HTR-8/SVneo (cell line): ENCODE data around the gene CDK6.

Source experiments
- DNase-seq: peaks from one replicate; pipeline ENCODE4 v3.0.0; 2011; ENCODE audit warnings: low spot score, mixed read lengths; ENCODE audit not compliant: insufficient read length
- FAIRE-seq: peaks from 2 replicates; lab custom pipeline; 2011; peaks lifted over from hg19 to GRCh38; lab: Jason Lieb, UNC

CDK6 gene

DNA sequence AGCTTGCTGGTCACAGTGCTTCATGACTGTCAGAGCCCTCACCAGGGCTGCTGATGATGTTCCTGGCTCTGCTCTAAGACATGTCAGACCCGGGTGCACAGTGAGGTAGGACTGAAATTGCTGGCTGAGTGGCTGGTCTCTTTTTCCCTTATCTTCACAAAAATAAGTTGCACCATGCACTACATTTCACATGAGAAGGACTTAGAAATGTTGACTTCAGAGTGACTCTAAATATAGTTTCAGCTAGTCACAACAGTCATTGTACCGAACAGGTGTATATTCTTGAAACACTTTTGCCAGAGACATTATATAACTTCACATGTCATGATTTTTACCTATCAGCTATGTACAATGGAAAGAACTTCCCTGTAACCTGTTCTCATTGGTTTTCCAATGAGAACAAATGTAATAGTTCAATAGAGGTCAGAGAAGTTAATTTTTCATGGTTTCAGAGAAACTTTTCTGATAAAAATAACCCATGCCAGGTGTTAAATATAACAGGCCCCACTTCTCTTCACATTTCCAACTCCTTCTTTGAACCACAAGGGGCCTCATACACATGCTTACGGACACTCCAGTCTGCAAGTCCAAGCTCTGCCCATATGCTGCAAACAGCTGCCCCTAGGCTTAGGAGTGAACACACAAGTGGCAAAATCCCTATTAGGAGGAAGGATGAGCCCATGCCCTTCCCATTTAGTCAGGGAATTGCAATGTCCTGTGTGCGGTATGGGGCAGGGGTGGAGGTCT lies 115.6 kb downstream of the CDK6 start:
- FAIRE-seq (no peak), DNase-seq (no peak)

DNA sequence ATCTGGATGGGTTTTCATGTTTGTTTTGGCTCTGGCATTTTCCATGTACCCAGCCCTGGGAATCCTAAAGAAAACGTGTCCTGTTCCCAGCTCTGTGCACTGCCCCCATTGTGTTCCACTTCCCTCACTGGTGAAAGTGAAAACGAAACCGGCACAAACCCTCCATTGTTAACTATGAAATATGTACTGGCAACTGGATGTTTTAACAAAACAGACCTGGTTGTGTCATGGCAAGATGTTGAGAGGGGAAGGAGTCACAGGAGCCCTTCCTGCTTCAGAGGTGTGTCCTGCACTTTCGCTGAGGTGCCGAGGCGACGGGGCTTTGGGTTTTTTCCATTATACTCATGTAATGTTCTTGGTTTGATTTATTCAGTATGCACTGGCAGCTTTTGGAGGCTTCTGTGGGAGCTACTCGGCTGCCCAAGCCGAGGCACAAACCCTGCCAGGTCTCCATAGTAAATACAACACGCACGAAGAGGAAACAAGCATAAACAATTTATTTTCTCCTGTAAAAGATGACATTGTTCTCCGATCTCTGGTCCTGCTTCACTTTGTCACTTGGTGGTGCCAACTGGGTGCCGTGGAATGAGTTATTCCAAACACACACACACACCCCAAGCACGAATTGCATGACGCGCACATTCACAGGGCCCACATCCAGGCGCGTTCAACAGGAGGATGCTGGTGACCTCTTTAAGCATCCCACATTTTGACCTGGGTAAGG lies 118.2 kb downstream of the CDK6 start:
- FAIRE-seq, result no peak
- no peak for DNase-seq

DNA sequence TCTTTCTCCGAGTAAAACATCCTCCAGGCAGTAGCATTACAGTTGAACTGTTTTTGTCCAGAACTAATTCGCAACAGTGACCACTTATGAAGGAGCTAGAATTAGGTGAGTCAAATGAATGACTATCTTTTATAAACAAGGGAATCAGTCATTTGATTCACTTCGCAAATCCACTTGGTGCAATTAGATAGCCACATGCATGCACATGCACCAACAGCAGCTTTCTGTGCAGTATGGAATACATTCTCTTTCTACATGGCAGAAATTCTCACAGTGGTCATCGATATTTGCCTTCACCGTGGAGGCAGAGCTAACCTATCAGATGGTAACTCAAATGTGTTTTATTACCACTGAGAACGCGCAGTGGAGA lies 118.8 kb downstream of the CDK6 start:
- FAIRE-seq (no peak), DNase-seq (no peak)

DNA sequence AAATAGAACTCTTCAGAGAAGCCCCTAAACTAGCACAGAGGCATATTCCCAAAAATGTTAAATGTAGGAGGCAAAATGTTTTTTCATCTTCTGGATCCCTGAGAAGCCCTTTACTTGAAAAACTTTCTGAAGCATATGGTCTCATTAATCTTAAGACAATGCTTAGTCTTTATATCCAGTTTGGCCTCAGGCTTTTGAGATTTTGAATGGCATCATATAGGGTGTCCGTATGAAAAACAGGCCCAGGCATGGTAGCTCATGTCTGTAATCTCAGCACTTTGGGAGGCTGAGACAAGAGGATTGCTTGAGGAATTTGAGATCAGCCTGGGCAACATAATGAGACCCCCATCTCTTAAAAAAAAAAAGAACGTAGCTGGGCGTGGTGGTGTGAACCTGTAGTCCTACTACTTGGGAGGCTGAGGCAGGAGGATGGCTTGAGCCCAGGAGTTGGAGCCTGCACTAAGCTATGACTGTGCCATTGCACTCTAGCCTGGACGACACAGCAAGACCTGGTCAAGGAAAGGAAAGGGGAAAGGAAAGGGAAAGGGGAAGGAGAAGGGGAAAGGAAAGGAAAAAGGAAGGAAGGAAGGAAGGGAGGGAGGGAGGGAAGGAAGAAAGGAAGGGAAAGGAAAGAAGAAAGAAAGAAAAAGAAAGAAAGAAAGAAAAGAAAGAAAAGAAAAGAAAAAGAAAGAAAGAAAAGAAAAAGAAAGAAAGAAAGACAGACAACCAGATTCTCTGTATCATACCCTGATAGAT lies 119.4 kb downstream of the CDK6 start:
- DNase-seq (no peak), FAIRE-seq (no peak)

DNA sequence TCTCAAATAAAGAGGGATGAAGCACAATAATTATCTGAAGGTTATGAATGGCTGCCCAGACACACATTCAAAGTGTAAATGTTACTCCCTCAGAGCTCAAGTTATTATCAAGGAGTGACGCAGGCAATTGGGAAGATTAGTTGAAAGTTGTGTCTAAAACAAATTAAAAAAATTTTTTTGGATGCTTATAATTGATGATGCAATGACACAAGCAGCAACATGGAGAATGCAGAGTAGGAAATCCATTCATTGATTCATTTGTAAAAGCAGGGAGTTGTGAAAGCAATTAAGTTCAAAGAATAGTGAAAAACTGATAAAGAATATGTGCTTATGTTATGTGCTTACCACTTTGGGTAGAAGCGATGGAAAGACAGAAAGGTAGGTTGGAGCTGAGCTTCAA lies 120.4 kb downstream of the CDK6 start:
- FAIRE-seq (no peak), DNase-seq (no peak)

DNA sequence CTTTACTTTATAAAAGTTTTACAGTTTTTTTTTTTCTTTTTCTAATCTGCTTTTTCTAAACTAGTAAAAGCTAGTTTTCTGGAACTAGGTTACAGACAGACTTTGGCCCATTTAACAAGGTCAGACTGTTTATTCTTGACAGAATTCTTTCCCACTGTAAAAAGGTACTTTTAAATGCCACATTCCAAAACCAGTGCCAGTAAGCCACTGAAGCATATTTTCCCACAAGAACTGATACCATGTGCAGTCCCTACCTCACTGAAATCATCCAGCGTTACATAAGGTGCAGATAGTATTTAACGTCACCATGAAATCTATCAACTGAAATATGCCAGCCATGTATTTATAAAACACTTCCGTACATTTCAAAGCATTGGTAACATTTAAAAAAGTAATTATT lies 121.6 kb downstream of the CDK6 start:
- DNase-seq (no peak), FAIRE-seq (no peak)

DNA sequence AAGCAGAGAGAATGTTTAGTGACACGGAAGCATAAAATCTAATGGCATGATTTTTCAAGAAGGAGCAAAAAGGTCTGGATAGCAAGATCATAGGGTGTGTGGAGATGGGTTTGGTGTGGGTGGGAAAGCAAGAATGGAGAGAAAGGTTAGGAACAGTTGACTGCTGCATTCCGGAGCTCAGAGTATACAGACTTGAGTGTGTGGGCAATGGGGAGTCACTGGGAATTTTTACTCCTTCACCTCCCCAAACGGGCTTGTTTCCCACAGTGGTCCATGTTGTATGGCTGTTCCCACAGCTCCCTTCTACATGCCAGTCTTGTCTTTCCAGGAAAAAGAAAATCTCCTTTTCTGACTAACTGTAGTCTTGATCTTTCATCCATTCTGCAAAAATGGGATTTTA lies 122.1 kb downstream of the CDK6 start:
- FAIRE-seq (no peak), DNase-seq (no peak)

DNA sequence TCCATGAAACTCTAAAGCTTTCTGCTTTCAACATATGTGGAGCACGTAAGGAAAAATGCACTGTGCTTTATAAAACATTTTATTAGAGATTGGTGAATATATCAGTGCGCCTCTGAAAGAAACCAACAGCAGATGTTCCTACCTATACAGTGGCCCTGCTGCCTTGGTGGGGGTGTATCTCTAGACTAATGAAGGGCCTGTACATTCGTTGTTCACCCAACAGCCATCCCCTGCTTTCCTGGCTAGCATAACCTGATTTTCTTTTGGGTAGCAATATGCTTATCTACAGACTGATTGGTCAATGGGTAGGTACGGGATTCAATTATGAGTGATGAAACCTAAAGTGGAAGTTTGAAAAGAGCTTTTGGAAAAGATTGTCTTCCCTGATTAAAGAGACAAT lies 126.5 kb downstream of the CDK6 start:
- FAIRE-seq, result no peak
- DNase-seq, result no peak

DNA sequence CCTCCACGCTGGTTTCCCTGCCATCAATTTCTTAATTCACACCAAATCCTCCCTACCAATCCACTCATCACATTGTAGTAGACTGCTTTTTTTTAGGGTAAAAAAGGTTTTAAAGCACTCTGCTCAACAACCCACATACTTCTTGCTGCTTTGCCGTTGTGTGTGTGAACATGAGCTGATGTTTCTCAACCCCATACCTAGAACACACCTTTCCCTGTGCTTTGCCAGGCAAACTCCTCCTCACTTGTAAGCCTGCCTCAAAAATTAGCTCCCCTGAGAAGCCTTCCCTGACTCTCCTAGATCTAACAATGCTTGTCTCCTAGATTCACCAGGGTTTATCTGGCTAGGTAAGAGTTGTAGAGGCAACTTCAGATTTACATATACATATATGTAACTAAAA lies 127.2 kb downstream of the CDK6 start:
- FAIRE-seq (no peak), DNase-seq (no peak)

DNA sequence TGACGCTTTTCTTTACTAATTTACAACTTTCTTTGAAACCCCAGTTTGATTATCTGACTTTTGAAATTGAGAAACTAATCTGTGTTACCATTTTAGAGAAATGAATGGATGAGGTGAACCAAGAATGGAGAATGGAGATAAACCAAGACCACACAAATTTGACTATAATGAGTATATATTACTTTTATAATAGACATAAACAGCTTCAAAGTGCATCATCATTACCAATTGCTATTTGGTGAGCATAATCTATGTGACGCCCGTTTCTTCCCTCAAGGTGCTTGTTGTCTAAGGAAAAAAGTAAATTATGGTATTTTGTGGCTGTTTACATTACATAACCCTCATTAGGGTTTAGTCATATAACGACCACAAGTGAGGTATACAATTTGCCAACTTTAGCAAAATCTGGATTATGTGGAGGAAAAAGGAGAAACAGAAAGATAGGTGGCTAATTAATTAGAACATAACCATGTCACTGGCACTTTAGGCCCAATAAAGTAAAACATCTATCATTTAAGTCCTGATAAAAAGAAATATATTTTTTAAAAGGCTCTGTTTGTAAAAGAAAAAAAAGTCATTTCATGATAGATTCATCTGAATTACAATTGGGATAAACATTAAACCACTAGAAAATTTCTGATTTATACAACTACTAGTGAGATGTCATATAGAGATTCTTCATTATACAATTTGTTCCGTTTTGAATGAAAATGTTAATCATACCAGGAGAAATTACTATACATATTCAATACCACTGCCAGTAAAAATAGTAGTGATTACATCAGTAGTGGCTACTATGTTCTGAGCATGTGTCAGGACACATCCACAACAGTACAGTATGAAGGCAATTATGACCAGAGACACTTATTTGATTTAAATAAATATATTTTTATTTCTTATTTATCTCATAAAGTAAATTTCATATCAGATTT lies 128.0 kb downstream of the CDK6 start:
- FAIRE-seq (no peak), DNase-seq (no peak)

DNA sequence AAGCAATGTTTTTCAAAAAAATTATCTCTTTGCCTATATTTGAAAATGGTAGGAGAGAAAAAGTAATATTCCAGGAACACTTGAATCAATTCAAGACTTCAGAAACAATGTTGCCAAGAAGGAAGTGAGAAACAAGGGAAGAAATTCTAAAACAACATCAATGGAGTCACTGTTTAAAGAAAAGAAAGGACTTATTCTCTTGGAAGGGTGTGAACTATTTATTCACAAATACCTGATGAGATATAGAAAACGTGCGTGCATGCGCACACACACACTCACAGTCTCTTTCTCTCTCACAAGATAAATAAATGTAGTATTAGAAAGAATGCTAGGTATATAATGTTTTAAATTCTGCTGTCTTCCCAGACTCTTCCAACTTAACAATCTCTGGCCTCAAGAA lies 128.9 kb downstream of the CDK6 start:
- DNase-seq (no peak), FAIRE-seq (no peak)

DNA sequence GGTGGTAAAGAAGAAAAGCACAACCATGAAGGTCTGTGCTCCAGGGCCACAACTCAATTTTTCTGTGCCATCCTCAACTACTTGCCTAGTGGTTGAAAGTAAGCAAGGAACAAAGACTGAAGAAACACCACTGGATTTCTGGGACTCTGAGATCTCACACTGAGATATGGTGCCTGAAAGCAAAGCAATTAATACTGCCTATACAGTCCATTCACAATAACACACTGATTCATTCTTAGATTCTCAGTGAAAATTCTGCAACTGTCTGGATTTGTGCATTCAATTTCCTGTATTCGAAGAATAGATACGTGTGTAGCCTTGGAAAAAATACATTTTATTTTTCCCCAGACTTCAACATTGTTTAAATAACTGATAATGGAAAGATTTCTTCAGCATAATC lies 129.8 kb downstream of the CDK6 start:
- no peak for FAIRE-seq

DNA sequence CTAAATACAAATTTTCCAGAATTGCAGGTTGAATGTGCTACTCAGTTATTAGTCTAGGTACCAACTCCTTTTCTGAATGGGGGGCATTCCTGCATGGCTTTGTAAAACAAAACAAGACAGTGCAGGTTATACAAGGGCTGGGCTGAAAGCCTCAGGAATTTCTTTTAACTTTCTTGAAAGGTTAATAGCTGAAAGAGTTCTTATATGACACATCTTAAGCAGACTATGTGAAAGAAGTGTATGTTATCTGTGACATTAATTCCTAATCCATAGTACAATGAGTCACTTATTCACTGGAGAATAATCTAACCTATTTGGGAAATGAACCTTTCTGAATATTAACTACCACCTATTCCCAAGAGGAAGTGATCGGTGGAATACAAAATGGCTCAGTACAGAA lies 130.5 kb downstream of the CDK6 start:
- DNase-seq (no peak), FAIRE-seq (no peak)

More for the DNA sequence above, 129.8 kb downstream of the CDK6 start:
- DNase-seq, result no peak

DNA sequence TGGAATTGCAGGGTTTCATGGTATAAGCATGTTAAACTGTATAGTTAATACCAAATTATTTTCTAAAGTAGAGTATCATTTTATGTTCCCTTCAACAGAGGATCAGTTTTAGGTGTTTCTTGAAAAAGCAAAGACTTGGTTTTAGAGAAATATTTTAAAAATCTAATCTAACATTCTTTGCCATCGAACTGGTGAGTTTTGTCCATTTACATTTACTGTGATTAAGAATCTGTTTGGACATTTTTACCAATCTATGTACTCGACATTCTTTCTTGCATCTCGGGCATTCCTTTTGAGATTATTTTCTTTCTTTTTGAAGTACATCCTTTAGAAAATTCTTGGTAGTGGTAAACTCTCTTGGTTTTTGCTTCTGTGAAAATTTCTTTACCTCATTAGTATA lies 131.5 kb downstream of the CDK6 start:
- DNase-seq, result no peak
- FAIRE-seq, result no peak

DNA sequence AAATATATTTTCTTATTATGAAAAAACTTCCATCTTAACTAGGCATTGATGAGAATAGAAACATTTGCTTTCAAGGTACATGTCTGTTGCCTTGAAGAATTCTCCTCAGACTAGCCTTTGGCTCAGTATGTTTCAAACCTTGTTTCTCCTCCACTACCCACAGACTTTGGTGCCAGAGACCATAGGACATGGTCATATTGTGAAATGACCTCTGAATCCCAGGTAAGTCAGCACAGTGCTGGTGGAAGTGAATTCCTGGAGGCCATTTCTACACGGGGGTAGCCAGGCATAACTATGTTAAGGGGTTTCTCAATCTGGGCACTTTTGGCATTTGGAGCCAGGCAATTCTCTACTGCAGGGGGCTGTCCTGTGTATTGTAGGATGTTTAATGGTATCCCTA lies 133.8 kb downstream of the CDK6 start:
- DNase-seq (no peak), FAIRE-seq (no peak)

DNA sequence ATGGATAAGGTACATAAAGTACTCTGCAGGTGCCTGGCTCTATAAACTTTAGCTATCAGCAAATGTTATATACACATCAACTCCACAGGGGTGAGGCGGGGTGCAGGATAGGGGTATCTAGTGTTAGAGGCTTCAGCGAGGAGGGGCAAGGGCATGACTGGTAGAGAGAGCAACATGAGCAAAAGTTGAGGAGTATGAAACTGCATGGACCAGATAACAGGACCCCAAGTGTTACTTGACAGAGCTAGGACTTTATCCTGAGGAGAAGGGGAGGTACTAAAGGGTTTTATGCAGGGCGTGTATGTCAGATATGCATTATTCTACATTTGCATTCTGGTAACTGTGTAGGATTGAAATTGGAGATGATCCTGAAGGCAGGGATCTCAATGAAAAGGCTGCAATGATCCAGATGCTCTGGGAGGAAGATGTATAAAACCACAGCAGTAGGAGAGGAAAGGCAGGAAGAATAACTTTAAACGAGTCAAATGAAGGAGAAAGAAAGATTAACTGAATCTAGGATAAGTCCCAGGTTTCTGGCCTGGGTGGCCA lies 136.3 kb downstream of the CDK6 start:
- DNase-seq (no peak), FAIRE-seq (no peak)

DNA sequence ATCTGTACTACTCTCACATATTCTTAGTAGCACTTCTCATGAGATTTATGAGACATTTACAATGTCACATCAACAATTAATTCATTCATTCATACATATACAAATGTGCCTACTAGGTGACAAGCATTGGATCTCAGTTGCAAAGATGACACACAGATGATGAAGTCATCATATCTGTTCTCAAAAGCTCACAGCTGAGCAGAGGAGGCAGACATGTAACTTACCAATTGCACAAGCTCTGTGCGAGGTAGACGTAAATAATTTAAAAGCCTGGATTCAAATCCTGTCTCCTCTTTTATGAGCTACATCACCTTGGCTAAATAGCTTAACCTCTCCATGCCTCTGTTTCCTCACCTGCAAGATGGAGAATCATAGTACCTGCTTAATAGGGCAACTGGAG lies 136.8 kb downstream of the CDK6 start:
- FAIRE-seq, result no peak
- DNase-seq, result no peak

DNA sequence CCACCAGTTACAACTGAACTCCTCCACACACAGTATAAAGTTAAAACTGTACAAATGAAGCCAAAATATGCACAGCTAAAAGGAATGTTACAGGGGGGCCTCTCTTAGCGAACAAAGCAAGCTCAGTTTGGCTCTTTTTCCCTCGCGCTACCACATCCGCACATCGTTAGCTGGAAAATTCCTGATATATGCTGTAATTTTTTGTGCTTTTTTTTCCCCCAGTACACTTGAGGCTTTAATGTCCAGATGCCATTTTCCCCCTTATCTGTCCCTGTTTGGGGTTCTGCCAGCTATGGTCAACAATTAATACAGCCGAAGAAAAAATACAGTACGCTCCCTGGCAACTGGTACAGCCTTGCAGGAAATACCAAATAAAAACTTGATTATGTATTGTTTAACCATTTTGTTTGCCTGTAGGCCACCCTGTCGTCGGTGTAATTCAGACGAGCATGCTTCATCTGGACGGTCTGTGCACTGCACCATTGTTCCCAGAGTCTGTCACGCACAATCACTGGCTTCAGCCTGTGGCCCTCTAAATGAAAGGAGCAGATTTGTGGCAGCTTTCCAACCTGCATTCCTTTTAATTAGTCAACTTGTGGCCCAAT lies 138.0 kb downstream of the CDK6 start:
- no peak for FAIRE-seq

DNA sequence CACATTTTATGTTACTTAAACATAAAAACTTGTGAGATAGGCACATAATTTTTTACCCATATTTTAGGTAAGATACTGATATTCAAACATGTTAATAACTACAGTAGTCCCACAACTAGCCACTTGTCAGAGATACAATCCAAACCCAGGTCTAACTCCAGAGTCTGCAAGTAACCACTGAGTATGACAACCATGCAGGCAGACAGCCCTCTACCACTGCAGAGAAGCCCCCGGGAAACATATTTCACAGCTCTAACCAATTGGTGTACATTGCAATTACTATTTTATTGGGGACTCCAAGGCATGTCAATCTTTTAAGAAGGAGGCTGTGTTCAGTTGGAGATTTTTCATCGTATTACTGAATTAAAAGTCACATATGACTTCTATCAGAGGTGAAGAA lies 139.0 kb downstream of the CDK6 start:
- no peak for FAIRE-seq
- DNase-seq, result no peak

More for the DNA sequence above, 138.0 kb downstream of the CDK6 start:
- DNase-seq, result no peak

DNA sequence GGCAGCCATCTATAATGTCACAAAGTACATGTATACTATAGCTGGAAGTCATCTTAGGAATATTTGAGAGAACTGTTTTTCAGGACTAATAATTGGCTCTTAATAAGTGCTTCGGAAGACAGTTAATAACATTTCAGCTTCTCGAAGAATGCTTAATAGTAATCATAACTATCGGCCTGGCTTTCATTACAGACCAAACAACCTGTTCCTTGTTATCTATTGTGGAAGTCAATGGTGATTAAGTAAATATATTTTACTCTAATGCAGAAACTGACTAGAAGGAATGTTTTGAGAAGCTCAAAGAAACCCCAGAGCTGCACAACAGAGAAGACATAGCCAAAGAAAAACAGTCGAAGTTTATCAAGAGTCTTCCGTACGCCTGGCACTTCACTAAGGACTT lies 139.4 kb downstream of the CDK6 start:
- FAIRE-seq (no peak), DNase-seq (no peak)
